ENCODE measurements around the gene MAFF. TPM values are rescaled to one million over a fixed set of nuclear protein-coding genes. Genes with fewer than 3 reads are reported as not detected.

Gene MAFF
- total and polyA plus RNA-seq, 3 donors from 2014 or later, result 3.2 to 5.8 (median 3.7) TPM

- TF ChIP-seq CTCF (IDR thresholded peaks at IDR 0.05), result no peak
- TF ChIP-seq POLR2A (IDR thresholded peaks at IDR 0.05), result no peak
- intact Hi-C loops (cut with DNase I; ENCODE audit: low total_unique reads), result no loop called here
- Histone ChIP-seq H3K9me3 (no peaks in the 10 kb centered on the region), H3K4me3 (no peak overlapping the region), H3K36me3 (ENCODE audit: low read depth, missing control alignments) (no peaks in the 10 kb centered on the region), H3K27me3 (no peaks in the 10 kb centered on the region), H3K27ac (peak overlapping the region; percentile 53 to 98), H3K4me1 (peaks cover 25% of the 10 kb centered on the region)
- DNase-seq, result peak; percentile 88
- WGBS, 2 donors, result 58 to 67% methylated on average over 12 to 15 of the region's 15 CpGs
These were observed 3.7 kb downstream of the MAFF start for GRCh38 chr22:38205261-38206128.

GRCh38 chr22:38207898-38208432 lies 6.2 kb downstream of the MAFF start:
- DNase-seq, result no peak
- Histone ChIP-seq H3K36me3 (ENCODE audit: low read depth, missing control alignments) (no peaks in the 10 kb centered on the region), H3K4me3 (no peak overlapping the region), H3K27me3 (no peaks in the 10 kb centered on the region), H3K9me3 (no peaks in the 10 kb centered on the region), H3K4me1 (peaks cover 22% of the 10 kb centered on the region), H3K27ac (no peak overlapping the region)
- TF ChIP-seq CTCF (IDR thresholded peaks at IDR 0.05) (no peak), POLR2A (IDR thresholded peaks at IDR 0.05) (no peak)
- 87 to 96% methylated on average over 7 of the region's 7 CpGs for WGBS, 2 donors
- intact Hi-C loops (cut with DNase I; ENCODE audit: low total_unique reads), result no loop called here

GRCh38 chr22:38208551-38208968 lies 6.8 kb downstream of the MAFF start:
- TF ChIP-seq POLR2A (IDR thresholded peaks at IDR 0.05) (no peak), CTCF (IDR thresholded peaks at IDR 0.05) (no peak)
- Histone ChIP-seq H3K4me3 (no peak overlapping the region), H3K27me3 (no peaks in the 10 kb centered on the region), H3K27ac (no peak overlapping the region), H3K9me3 (no peaks in the 10 kb centered on the region), H3K4me1 (peaks cover 16% of the 10 kb centered on the region), H3K36me3 (ENCODE audit: low read depth, missing control alignments) (no peaks in the 10 kb centered on the region)
- no peak for DNase-seq
- 89 to 92% methylated on average over 5 of the region's 6 CpGs for WGBS, 2 donors
- intact Hi-C loops (cut with DNase I; ENCODE audit: low total_unique reads), result no loop called here

- H3K4me3 ChIP-seq, result no peak overlapping the region
- no peak for TF ChIP-seq POLR2A (IDR thresholded peaks at IDR 0.05)
- no peak for TF ChIP-seq CTCF (IDR thresholded peaks at IDR 0.05)
- DNase-seq, result no peak
- peaks cover 8% of the 10 kb centered on the region for H3K4me1 ChIP-seq
- intact Hi-C loops (cut with DNase I; ENCODE audit: low total_unique reads), result no loop called here
- no peaks in the 10 kb centered on the region for H3K9me3 ChIP-seq
- WGBS, 2 donors, result 96 to 97% methylated on average over 6 to 7 of the region's 7 CpGs
- H3K27ac ChIP-seq, result no peak overlapping the region
- H3K27me3 ChIP-seq, result no peaks in the 10 kb centered on the region
- H3K36me3 ChIP-seq (ENCODE audit: low read depth, missing control alignments), result no peaks in the 10 kb centered on the region
These were observed 9.8 kb downstream of the MAFF start for GRCh38 chr22:38211556-38211955.
